RPMI8226 (cell line): ENCODE data around the gene QRICH1.

ENCODE experiments used
- DNase-seq: peaks from one replicate; pipeline ENCODE4 v3.0.0-alpha.2; 2015

The QRICH1 gene

GRCh38 chr3:49119439-49119838 lies 25.6 kb upstream of the QRICH1 start:
- DNase-seq: no peak

DNA sequence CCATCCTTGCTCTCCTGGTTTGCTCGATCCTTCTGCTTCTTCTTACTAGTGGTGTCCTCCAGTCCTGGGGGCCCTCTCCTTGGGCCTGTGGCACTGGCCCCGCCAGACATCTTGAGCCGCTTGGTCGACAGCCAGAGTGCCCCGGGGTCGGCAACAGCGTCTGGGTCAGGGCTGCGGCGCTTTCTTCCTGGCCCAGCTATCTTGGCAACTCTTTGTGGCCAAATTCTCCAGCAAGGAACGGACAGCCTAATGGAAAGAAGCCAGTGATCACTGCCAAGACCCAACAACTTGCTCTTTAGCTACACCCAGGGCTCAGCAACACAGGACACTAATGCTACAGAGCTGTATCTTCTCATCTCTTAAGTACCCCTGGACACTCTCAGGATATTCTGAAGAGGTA lies 25.2 kb upstream of the QRICH1 start:
- no peak for DNase-seq

- no peak for DNase-seq
Observed at GRCh38 chr3:49112262-49112661, 18.4 kb upstream of the QRICH1 start.

- no peak for DNase-seq
Observed at GRCh38 chr3:49111347-49111746, 17.5 kb upstream of the QRICH1 start.

DNA sequence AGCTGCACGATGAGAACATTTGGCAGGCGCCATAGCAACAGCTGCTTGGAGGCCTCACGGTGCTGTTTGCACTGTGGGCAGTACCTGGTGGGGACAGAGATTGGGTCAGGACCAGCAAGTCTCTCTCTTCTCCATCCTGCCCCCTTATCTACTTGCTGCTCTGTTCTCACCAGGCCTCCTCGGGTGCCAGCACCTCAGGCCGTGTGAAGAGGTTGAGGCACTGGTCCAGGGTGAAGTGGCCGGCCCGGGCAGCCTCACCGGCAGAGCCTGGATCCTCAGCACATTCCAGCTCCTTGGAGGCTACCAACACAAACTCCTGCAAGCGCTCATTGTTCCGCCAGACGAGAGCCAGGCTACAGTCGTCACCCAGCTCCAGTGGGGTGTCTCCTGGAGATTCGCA lies 16.9 kb upstream of the QRICH1 start:
- DNase-seq: no peak

- no peak for DNase-seq
Observed at GRCh38 chr3:49108346-49108745, 14.5 kb upstream of the QRICH1 start.

- peak; percentile 93 for DNase-seq
Observed at GRCh38 chr3:49104427-49105291, 10.8 kb upstream of the QRICH1 start, which contains the start of gene QARS1. QARS1 (minus strand) TSS chr3:49104757; CDS start chr3:49104733, 24 bp downstream.

- no peak for DNase-seq
Observed at GRCh38 chr3:49104052-49104426, 10.2 kb upstream of the QRICH1 start.

- DNase-seq: no peak
Observed at GRCh38 chr3:49100046-49100615, 6.3 kb upstream of the QRICH1 start.

GRCh38 chr3:49098910-49099630 lies 5.2 kb upstream of the QRICH1 start:
- DNase-seq: no peak

DNA sequence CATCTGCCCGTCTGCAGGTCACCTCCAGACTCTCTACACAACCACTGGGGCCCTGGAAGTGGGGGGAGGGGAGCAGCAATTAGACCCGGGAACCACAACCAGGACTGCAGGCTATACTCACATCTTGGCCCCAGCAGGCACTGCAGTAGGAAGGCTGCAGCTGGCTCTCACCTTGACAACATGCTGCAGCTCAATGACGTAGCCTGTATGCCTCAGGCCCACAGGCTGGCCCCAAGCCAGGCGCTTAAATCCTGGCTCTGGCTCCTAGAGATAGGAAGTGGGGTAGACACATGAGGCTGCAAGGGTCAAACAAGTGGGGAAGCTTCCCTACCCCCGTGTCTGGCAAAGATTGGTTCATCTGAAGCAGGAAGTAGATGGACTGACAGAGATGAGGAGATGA lies 4.6 kb upstream of the QRICH1 start:
- no peak for DNase-seq

DNA sequence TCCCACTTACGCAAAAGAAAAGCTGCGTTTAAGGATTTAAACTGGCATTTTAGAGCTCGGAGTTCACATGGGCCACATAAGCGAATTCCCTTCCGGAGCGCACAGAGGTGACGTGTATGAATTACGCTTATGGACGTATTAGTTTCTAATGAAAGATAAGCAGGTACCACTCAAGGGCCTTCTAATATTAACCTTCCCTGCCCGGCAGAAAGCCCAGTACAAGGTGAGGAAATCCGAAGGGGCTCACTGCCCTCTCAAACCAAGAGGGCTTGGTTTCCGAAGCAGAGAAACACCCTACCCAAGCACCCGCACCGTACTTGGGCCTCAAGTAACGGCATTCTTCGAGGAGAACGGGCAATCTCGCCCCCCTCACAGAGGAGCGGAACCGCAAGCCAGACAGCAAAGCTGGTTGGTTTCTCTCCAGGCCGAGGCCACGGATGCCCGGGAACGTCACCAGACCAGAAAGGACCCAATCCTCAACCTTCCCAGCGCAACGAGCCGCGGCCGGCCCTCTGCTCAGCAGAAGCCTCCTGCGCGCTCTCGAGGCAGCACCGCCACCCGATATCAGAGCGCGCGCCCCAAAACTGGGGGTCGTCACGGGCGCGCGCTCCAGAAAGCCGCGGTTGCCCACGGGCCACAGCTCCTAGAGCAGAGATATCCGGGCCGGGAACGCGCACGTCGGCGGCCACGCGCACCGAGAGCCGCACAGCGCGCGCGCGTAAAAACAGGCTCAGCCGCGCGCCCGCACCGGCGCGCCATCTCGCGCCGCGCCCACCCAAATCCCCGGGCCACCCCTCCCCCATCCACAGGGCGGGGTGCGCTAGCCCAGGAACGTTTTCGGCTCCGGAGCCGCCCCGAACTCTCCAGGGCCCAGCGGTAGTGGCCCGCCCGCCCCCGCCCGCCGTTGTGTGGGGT lies 676 bp downstream of the QRICH1 start:
- DNase-seq: peak; percentile 76

DNA sequence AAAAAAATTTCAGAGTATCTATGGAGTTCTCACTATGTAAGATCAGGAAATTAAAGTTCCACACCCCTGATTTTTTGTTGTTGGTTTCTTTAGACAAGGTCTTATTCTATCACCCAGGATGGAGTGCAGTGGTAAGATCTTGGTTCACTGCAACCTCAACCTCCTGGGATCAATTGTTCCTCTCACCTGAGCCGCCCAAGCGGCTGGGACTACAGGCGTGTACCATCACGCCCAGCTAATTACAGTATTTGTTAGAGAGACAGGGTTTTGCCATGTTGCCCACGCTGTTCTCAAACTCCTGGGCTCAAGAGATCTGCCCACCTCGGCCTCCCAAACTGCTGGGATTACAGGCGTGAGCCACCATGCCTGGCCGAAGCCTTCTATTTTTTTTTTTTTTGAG lies 12.4 kb downstream of the QRICH1 start:
- no peak for DNase-seq

- DNase-seq: no peak
Observed at GRCh38 chr3:49079270-49079669, 14.6 kb downstream of the QRICH1 start.

GRCh38 chr3:49076646-49077045 lies 17.2 kb downstream of the QRICH1 start:
- DNase-seq: no peak

DNA sequence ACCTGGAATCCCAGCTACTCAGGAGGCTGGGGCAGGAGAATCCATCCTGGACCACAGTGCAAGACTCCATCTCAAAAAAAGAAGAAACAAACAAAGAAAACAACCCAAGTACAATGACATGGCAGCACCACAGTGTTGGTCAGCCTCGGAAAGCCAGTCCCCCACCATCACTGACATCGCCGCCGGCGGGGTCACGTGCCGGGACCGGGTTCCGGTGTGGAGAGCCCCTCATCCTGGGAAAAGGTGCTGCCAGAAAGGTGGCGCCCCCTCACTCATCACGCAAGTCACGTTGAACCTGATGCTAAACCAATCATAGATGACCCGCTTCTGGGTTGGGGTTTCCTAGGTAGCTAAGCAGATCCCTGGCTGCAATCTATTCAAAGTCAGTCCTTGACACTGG lies 17.8 kb downstream of the QRICH1 start:
- DNase-seq: no peak

- no peak for DNase-seq
Observed at GRCh38 chr3:49058011-49058410, 35.9 kb downstream of the QRICH1 start.

DNA sequence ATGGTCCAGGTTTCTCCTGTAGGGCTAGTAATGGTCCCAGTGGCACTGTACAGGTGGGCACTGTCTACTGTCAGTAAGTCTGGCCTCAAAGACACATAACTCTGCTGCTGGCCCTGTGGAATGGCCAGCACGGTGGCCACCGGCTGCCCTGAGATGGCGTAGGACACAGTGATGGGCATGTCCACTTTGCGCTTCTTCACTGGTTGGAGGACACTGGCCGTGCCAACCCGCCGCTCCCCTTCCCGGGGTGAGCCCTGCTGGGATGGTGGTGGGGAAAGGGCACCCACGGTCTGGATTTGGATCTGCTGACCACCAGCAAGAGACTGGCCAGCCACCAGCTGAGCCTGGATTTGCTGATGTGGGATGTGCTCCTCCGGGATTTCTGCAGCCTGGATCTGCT lies 36.6 kb downstream of the QRICH1 start:
- no peak for DNase-seq

GRCh38 chr3:49054344-49054862 lies 39.5 kb downstream of the QRICH1 start:
- DNase-seq: no peak

DNA sequence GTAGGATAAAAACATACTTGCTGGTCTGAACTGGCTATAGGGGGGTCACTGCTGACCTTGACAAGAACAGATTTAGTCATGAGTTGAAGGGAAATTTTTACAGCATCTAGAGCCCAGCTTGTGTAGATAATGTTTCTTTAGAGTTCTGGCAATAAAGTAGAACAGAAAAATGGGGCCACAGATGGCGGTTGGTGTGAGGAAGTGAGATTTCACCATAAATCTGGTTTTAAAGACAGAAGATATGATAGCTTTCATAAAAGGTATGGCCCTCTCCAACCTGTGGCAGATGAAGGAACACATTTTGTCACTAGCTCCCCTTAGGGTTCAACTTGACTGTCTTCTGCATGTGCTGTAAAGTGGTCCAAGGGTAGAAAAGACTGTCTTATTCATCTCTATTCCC lies 40.3 kb downstream of the QRICH1 start:
- DNase-seq: no peak

DNA sequence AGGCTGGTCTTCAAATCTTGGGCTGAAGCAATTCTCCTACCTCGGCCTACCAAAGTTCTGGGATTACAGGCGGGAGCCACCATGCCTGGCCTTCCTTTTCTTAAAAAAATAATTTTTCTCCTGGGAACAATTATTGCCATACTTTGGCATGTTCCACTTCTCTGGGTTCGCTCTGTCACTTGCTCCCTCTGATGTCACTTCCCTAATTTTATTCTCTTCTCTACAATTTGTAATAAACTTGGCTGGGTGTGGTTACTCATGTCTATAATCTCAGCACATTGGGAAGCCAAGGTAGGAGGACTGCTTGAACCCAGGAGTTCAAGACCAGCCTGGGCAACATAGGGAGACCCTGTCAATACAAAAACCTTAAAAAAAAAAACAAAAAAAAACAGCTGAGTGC lies 58.6 kb downstream of the QRICH1 start:
- DNase-seq: no peak

GRCh38 chr3:49034650-49035049 lies 59.2 kb downstream of the QRICH1 start:
- DNase-seq: no peak
